Measurements from ENCODE around the gene TOMM22.

DNA sequence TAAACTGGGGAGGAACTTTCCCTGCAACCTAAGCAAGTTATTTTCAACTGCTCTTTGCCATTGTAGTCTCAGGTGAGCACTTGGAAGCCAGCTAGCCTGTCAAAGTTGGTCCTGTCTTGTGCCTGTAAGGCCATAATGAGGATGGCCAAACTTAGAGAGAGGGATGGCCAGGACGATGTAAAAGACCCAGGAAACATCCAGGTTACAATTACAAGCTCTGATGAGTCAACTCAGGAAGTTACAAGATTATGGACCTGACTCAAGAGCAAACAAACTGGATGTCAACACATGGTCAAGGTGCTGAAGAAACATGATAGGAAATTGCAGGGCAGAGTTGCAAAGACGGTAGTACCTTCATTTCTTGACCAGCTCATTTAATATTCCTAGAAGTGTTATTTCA lies 25.6 kb downstream of the TOMM22 start:
- no peak for TF ChIP-seq POLR2A (IDR thresholded peaks at IDR 0.05)
- TF ChIP-seq, protein P1, sequence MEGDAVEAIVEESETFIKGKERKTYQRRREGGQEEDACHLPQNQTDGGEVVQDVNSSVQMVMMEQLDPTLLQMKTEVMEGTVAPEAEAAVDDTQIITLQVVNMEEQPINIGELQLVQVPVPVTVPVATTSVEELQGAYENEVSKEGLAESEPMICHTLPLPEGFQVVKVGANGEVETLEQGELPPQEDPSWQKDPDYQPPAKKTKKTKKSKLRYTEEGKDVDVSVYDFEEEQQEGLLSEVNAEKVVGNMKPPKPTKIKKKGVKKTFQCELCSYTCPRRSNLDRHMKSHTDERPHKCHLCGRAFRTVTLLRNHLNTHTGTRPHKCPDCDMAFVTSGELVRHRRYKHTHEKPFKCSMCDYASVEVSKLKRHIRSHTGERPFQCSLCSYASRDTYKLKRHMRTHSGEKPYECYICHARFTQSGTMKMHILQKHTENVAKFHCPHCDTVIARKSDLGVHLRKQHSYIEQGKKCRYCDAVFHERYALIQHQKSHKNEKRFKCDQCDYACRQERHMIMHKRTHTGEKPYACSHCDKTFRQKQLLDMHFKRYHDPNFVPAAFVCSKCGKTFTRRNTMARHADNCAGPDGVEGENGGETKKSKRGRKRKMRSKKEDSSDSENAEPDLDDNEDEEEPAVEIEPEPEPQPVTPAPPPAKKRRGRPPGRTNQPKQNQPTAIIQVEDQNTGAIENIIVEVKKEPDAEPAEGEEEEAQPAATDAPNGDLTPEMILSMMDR (IDR thresholded peaks at IDR 0.05), result no peak

Measured in thyroid gland (tissue), 4 donors.